Liver (tissue), 9 donors: Measurements from ENCODE around the gene CABLES1. TPM values are rescaled to one million over a fixed set of nuclear protein-coding genes. Genes with fewer than 3 reads are reported as not detected.
A peak's percentile ranks its signal among the peaks of the same experiment; 100 is the strongest.

Source experiments
- DNase-seq: peaks from one replicate; pipeline ENCODE4 v3.0.0-alpha.2; 2017; ENCODE audit warnings: low spot score
- H3K27ac ChIP-seq, 2 donors: one replicate each; pipeline ENCODE4 v1.7.0; 2013; ENCODE audit warnings: inconsistent platforms in 2 of 2, low read length in 2 of 2, control low read depth in 1 of 2, low read depth in 1 of 2, mild to moderate bottlenecking in 1 of 2
- H3K27me3 ChIP-seq, 4 donors: one replicate each; pipeline versions ENCODE4 v1.6.1 to v1.7.0; 2013; ENCODE audit warnings: low read length in 3 of 4, inconsistent platforms in 1 of 4, mild to moderate bottlenecking in 1 of 4, moderate library complexity in 1 of 4; ENCODE audit not compliant: control insufficient read depth in 4 of 4, insufficient read depth in 4 of 4
- H3K36me3 ChIP-seq, 4 donors: one replicate each; pipeline versions ENCODE4 v1.6.1 to v1.7.0; 2013; ENCODE audit warnings: low read length in 3 of 4, mild to moderate bottlenecking in 3 of 4, low read depth in 1 of 4, moderate library complexity in 1 of 4; ENCODE audit not compliant: control insufficient read depth in 4 of 4, insufficient read depth in 3 of 4
- H3K4me1 ChIP-seq, 4 donors: one replicate each; pipeline versions ENCODE4 v1.6.1 to v1.7.0; 2013; ENCODE audit warnings: low read length in 3 of 4, mild to moderate bottlenecking in 3 of 4, moderate library complexity in 1 of 4; ENCODE audit not compliant: control insufficient read depth in 4 of 4, insufficient read depth in 4 of 4
- H3K4me3 ChIP-seq, 3 donors: one replicate each; pipeline versions ENCODE4 v1.6.1 to v1.7.0; 2013; ENCODE audit warnings: low read length in 3 of 3, control low read depth in 1 of 3, low read depth in 1 of 3, mild to moderate bottlenecking in 1 of 3
- H3K9ac ChIP-seq, 2 donors: one replicate each; pipeline ENCODE4 v1.7.0; 2013; ENCODE audit warnings: low read length in 2 of 2, mild to moderate bottlenecking in 2 of 2, moderate library complexity in 2 of 2, control low read depth in 1 of 2, low read depth in 1 of 2
- H3K9me3 ChIP-seq, 4 donors: one replicate each; pipeline versions ENCODE4 v1.6.1 to v1.7.0; 2013; ENCODE audit warnings: low read length in 3 of 4; ENCODE audit not compliant: control insufficient read depth in 4 of 4
- EGR1 ChIP-seq, 2 donors: IDR thresholded peaks; 2 replicates each; pipeline ENCODE4 v1.6.1; 2016 to 2018; ENCODE audit warnings: antibody characterized with exemption in 2 of 2, low read depth in 2 of 2
- FOXA1 ChIP-seq: IDR thresholded peaks from 2 replicates; pipeline ENCODE4 v1.6.1; 2016; ENCODE audit warnings: antibody characterized with exemption
- FOXA2 ChIP-seq: IDR thresholded peaks from 2 replicates; pipeline ENCODE4 v1.6.1; 2016; ENCODE audit warnings: antibody characterized with exemption
- GABPA ChIP-seq, 2 donors: IDR thresholded peaks in 1 of 2; conservative IDR thresholded peaks in 1 of 2; 2 replicates each; pipeline ENCODE4 v1.6.1; 2016; ENCODE audit warnings: antibody characterized with exemption in 2 of 2, mild to moderate bottlenecking in 1 of 2, moderate library complexity in 1 of 2
- HNF4A ChIP-seq, 2 donors: conservative IDR thresholded peaks; 2 replicates each; pipeline ENCODE4 v1.6.1; 2016; ENCODE audit warnings: antibody characterized with exemption in 2 of 2, mild to moderate bottlenecking in 2 of 2
- HNF4G ChIP-seq: IDR thresholded peaks from 2 replicates; pipeline ENCODE4 v1.6.1; 2016; ENCODE audit warnings: antibody characterized with exemption
- JUND ChIP-seq, 2 donors: IDR thresholded peaks; 2 replicates each; pipeline ENCODE4 v1.6.1; 2016; ENCODE audit warnings: antibody characterized with exemption in 2 of 2
- NR2F2 ChIP-seq: IDR thresholded peaks from 2 replicates; pipeline ENCODE4 v1.6.1; 2016; ENCODE audit warnings: antibody characterized with exemption
- RAD21 ChIP-seq, 2 donors: IDR thresholded peaks; 2 replicates each; pipeline ENCODE4 v1.6.1; 2016; ENCODE audit warnings: antibody characterized with exemption in 2 of 2, mild to moderate bottlenecking in 2 of 2
- RXRA ChIP-seq, 2 donors: IDR thresholded peaks; 2 replicates each; pipeline ENCODE4 v1.6.1; 2017 to 2018; ENCODE audit warnings: antibody characterized with exemption in 2 of 2, mild to moderate bottlenecking in 1 of 2
- SP1 ChIP-seq: IDR thresholded peaks from 2 replicates; pipeline ENCODE4 v1.6.1; 2018; ENCODE audit warnings: antibody characterized with exemption, mild to moderate bottlenecking
- TAF1 ChIP-seq: conservative IDR thresholded peaks from 2 replicates; pipeline ENCODE4 v1.6.1; 2016; ENCODE audit warnings: antibody characterized with exemption, mild to moderate bottlenecking
- YY1 ChIP-seq: IDR thresholded peaks from 2 replicates; pipeline ENCODE4 v1.6.1; 2016; ENCODE audit warnings: antibody characterized with exemption, mild to moderate bottlenecking
- WGBS: extraction: QIAGEN DNeasy Blood & Tissue Kit; methylation state at CpG from one replicate; pipeline ENCODE4 v1.1.7; 2013; 5-methylcytosine and 5-hydroxymethylcytosine counted together
- polyA plus RNA-seq, 2 donors: library from polyadenylated mRNA; stranded (reverse) in 1 of 2; unstranded in 1 of 2; fragments of 200-250 nt in 1 of 2; fragments of >200 nt in 1 of 2; fragmentation: Nextera tagmentation in 1 of 2; extraction: Ambion mirVana in 1 of 2; gene quantifications; one replicate each; pipeline versions ENCODE4 v1.2.1 to v1.2.3, GENCODE V29; 2013 to 2015
- total RNA-seq, 2 donors: library from RNA; depleted of rRNA; stranded (reverse); fragments of >200 nt; gene quantifications; one replicate each; pipeline ENCODE4 v1.2.3, GENCODE V29; 2014
- TF ChIP-seq, protein P1 (sequence below): IDR thresholded peaks from 2 replicates; pipeline ENCODE4 v1.6.1; 2016; ENCODE audit warnings: antibody characterized with exemption
- TF ChIP-seq, protein P2 (sequence below): fragments of 150-350 bp; IDR thresholded peaks from 2 replicates; pipeline ENCODE4 v1.5.1; 2017; ENCODE audit warnings: improper control_type of control experiment, low read depth, low read length; ENCODE audit not compliant: missing input control
- TF ChIP-seq, protein P3 (sequence below): IDR thresholded peaks from 2 replicates; pipeline ENCODE4 v1.6.1; 2016; ENCODE audit warnings: antibody characterized with exemption
- TF ChIP-seq, protein P4 (sequence below): IDR thresholded peaks from 2 replicates; pipeline ENCODE4 v1.6.1; 2016; ENCODE audit warnings: antibody characterized with exemption, mild to moderate bottlenecking
- TF ChIP-seq, protein P5 (sequence below): IDR thresholded peaks from 2 replicates; pipeline ENCODE4 v1.6.1; 2016; ENCODE audit warnings: antibody characterized with exemption
- donor health status: healthy.
- donor health status: healthy.
- donor health status: healthy.
- donor health status: healthy.
- donor health status: healthy.

The CABLES1 gene
- total and polyA plus RNA-seq, 4 donors = 3.3 to 8.9 (median 4.5) TPM

DNA sequence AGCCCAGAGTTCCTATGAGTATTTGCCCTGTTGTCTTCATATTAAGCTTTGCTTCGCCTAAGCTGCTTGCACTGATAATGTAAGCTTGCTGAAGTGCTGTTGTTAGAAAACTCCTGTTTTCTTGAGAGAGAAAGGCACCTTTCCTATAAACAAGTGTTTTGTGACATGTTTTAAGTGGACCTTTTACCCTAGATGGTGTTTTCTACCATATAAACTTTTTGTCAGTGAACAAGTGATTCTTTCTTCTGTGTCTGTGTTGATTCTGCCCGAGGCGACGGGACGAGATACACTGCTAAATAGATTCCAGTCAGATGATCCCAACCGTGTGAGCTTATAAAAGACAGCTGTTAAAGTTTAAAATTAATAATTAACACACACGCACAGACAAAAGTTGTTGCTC lies 24.1 kb downstream of the CABLES1 start:
- H3K9ac ChIP-seq = no peak overlapping the region
- WGBS = 34% methylated on average over 7 of the region's 7 CpGs
- no peak for DNase-seq
- H3K4me1 ChIP-seq = peaks cover 3 to 26% (median 12%) of the 10 kb centered on the region in 4 donors
- H3K9me3 ChIP-seq = no peaks in the 10 kb centered on the region
- H3K4me3 ChIP-seq = no peak overlapping the region
- peak in 1 of 2 donors; percentile 18 for TF ChIP-seq HNF4A (conservative IDR thresholded peaks at IDR 0.05)
- TF ChIP-seq GABPA (IDR thresholded peaks at IDR 0.05 in 1 of 2, conservative IDR thresholded peaks at IDR 0.05 in 1 of 2) = no peak
- TF ChIP-seq TAF1 = no peak
- no peak for TF ChIP-seq NR2F2
- TF ChIP-seq, protein P1, sequence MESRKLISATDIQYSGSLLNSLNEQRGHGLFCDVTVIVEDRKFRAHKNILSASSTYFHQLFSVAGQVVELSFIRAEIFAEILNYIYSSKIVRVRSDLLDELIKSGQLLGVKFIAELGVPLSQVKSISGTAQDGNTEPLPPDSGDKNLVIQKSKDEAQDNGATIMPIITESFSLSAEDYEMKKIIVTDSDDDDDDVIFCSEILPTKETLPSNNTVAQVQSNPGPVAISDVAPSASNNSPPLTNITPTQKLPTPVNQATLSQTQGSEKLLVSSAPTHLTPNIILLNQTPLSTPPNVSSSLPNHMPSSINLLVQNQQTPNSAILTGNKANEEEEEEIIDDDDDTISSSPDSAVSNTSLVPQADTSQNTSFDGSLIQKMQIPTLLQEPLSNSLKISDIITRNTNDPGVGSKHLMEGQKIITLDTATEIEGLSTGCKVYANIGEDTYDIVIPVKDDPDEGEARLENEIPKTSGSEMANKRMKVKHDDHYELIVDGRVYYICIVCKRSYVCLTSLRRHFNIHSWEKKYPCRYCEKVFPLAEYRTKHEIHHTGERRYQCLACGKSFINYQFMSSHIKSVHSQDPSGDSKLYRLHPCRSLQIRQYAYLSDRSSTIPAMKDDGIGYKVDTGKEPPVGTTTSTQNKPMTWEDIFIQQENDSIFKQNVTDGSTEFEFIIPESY = no peak
- TF ChIP-seq JUND (IDR thresholded peaks at IDR 0.05) = no peak
- peak; percentile 12 for TF ChIP-seq FOXA2
- no peak for TF ChIP-seq HNF4G
- TF ChIP-seq SP1 = peak; percentile 21
- TF ChIP-seq RXRA (IDR thresholded peaks at IDR 0.05) = peak in 1 of 2 donors; percentile 14
- TF ChIP-seq EGR1 (IDR thresholded peaks at IDR 0.05; ENCODE audit: low read depth in 2 of 2) = no peak
- TF ChIP-seq, protein P2, sequence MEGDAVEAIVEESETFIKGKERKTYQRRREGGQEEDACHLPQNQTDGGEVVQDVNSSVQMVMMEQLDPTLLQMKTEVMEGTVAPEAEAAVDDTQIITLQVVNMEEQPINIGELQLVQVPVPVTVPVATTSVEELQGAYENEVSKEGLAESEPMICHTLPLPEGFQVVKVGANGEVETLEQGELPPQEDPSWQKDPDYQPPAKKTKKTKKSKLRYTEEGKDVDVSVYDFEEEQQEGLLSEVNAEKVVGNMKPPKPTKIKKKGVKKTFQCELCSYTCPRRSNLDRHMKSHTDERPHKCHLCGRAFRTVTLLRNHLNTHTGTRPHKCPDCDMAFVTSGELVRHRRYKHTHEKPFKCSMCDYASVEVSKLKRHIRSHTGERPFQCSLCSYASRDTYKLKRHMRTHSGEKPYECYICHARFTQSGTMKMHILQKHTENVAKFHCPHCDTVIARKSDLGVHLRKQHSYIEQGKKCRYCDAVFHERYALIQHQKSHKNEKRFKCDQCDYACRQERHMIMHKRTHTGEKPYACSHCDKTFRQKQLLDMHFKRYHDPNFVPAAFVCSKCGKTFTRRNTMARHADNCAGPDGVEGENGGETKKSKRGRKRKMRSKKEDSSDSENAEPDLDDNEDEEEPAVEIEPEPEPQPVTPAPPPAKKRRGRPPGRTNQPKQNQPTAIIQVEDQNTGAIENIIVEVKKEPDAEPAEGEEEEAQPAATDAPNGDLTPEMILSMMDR = no peak
- no peak for TF ChIP-seq FOXA1
- TF ChIP-seq, protein P3, sequence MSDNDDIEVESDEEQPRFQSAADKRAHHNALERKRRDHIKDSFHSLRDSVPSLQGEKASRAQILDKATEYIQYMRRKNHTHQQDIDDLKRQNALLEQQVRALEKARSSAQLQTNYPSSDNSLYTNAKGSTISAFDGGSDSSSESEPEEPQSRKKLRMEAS = no peak
- peak; percentile 11 to 13 for TF ChIP-seq RAD21 (IDR thresholded peaks at IDR 0.05)
- TF ChIP-seq, protein P4, sequence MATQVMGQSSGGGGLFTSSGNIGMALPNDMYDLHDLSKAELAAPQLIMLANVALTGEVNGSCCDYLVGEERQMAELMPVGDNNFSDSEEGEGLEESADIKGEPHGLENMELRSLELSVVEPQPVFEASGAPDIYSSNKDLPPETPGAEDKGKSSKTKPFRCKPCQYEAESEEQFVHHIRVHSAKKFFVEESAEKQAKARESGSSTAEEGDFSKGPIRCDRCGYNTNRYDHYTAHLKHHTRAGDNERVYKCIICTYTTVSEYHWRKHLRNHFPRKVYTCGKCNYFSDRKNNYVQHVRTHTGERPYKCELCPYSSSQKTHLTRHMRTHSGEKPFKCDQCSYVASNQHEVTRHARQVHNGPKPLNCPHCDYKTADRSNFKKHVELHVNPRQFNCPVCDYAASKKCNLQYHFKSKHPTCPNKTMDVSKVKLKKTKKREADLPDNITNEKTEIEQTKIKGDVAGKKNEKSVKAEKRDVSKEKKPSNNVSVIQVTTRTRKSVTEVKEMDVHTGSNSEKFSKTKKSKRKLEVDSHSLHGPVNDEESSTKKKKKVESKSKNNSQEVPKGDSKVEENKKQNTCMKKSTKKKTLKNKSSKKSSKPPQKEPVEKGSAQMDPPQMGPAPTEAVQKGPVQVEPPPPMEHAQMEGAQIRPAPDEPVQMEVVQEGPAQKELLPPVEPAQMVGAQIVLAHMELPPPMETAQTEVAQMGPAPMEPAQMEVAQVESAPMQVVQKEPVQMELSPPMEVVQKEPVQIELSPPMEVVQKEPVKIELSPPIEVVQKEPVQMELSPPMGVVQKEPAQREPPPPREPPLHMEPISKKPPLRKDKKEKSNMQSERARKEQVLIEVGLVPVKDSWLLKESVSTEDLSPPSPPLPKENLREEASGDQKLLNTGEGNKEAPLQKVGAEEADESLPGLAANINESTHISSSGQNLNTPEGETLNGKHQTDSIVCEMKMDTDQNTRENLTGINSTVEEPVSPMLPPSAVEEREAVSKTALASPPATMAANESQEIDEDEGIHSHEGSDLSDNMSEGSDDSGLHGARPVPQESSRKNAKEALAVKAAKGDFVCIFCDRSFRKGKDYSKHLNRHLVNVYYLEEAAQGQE = no peak
- TF ChIP-seq, protein P5, sequence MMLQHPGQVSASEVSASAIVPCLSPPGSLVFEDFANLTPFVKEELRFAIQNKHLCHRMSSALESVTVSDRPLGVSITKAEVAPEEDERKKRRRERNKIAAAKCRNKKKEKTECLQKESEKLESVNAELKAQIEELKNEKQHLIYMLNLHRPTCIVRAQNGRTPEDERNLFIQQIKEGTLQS = no peak
- TF ChIP-seq YY1 = peak; percentile 13
- peak overlapping the region; percentile 55 to 66 for H3K27ac ChIP-seq
- no peaks in the 10 kb centered on the region for H3K27me3 ChIP-seq
- no peaks in the 10 kb centered on the region for H3K36me3 ChIP-seq
